GM18909 (cell line): Measurements from ENCODE around the gene TLL1.
A peak's percentile ranks its signal among the peaks of the same experiment; 100 is the strongest.

Experiments
- ATAC-seq: cut with Tn5 transposase; IDR thresholded peaks from one replicate; pipeline ENCODE4 v1.9.1; 2021; ENCODE audit warnings: mild to moderate bottlenecking; ENCODE audit not compliant: unreplicated experiment, poor library complexity

The TLL1 gene

DNA sequence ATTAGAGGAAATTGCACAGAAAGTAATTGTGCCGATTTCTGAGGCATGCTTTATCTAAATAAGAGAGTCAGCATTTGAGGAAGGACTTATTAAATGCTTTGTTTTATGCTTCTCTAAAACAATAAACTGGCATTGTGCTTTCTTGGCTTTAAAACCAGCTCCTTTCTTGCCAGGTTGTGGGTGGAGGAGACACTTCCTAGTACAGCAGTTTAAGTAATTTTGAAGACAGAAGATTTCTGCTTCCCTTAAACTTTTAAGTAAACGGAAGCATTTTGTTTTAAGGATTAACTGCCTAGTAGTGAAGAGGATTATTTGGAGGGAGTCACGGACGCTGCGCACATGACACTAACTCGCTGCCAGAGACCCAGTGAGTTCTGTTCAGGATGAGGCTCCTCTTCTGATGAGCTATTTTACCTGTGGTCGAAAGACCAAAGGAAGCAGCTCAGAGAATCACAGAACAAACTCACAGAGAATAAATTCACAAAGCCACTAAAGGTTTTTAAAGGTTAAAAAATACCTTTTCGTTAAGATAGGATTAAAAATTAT is 169.5 kb downstream of the TLL1 start:
- ATAC-seq, result no peak

- no peak for ATAC-seq
These were observed 170.8 kb downstream of the TLL1 start for GRCh38 chr4:166043801-166044200.

GRCh38 chr4:166044871-166045270 is 171.8 kb downstream of the TLL1 start:
- ATAC-seq, result peak; percentile 1

- ATAC-seq, result peak; percentile 89
These were observed 172.4 kb downstream of the TLL1 start for GRCh38 chr4:166045457-166045856.

GRCh38 chr4:166049036-166049435 is 176.0 kb downstream of the TLL1 start:
- no peak for ATAC-seq

GRCh38 chr4:166064721-166065120 is 191.7 kb downstream of the TLL1 start:
- ATAC-seq, result no peak

GRCh38 chr4:166065324-166065723 is 192.3 kb downstream of the TLL1 start:
- ATAC-seq, result no peak

- ATAC-seq, result no peak
These were observed 193.9 kb downstream of the TLL1 start for GRCh38 chr4:166066936-166067335.

- ATAC-seq, result no peak
These were observed 194.9 kb downstream of the TLL1 start for GRCh38 chr4:166067915-166068314.

DNA sequence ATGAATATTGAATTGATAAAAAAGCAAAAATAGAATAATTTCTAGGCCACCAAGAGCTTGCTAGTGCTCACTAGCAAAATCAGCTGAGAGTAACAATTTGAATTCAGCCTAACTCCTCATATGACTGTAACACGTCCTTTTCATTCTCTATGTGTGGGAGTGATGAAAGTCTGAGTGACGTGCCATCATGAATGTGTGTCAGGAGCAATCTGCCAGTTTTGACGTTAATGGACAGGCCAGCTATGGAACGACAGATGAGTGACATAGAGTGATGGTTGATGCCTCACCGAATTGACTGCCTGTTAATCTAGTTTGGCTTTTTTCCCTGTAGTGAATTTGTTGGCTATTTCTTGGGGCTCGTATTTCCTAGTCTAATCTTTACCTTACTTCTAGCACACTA is 200.7 kb downstream of the TLL1 start:
- ATAC-seq, result no peak

- ATAC-seq, result no peak
These were observed 202.6 kb downstream of the TLL1 start for GRCh38 chr4:166075599-166075998.

DNA sequence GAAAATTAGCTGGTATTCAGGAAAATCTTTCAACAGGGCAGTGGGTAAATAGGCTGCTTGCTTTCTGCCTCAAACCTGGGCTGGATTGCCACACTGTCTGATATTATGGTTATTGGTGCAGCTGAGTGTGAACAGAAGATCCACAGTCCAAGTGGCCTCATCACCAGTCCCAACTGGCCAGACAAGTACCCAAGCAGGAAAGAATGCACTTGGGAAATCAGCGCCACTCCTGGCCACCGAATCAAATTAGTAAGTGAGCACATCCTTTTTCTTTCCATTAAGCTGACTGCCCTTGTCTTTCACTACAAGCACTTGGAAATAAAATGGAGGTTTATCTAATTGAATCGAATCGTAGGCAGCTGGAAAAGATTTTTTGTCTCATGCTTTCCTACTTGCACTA is 204.7 kb downstream of the TLL1 start:
- ATAC-seq, result no peak

DNA sequence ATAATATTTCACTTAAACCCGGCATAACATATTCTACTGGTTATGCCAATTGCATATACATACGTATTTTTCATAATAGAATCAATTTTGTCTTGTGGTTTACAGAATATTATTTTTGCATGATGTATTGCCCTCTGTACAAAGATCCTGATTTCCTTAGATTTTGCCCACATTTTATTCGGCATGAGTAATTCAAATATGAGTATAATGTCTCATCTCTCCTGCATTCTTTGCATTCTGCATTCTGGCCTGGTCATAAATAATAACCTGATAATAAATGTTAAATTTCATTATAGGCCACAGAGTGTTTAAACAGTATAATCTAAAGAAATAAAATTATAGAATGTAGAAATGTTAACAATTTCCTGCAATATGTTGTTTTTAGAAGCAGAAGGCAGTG is 205.3 kb downstream of the TLL1 start:
- ATAC-seq, result no peak

DNA sequence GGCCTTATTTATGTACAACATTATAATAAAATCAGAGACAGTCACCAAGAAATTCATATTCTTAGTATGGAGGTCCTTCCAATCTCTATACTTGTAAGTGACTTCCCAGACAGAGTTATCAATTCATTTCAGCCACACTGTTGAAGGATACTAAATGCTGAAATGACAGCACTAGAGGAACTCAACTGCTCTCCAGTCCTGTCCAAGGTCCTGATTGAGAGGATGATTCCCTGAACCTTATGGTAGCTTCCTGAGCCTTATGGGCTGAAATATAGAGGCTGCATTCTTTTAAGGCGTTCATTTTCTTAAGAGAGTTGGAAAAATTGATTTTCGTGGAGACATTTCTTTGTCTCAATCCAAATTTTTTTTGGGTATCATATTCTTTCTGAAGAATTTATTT is 205.9 kb downstream of the TLL1 start:
- no peak for ATAC-seq

GRCh38 chr4:166087569-166087968 is 214.5 kb downstream of the TLL1 start:
- no peak for ATAC-seq

GRCh38 chr4:166088576-166088975 is 215.5 kb downstream of the TLL1 start:
- no peak for ATAC-seq

DNA sequence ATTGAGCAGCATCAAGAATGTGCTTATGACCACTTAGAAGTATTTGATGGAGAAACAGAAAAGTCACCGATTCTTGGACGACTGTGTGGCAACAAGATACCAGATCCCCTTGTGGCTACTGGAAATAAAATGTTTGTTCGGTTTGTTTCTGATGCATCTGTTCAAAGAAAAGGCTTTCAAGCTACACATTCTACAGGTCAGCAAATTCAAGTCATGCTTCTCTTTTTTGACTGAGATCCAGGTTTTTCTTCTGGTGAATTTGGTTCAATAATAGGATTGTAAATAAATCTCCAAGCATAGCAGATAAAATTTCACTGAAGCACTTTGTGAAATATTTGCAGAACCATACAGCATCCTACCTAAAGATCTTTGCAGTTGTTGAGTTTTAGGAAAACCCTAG is 218.1 kb downstream of the TLL1 start:
- no peak for ATAC-seq

DNA sequence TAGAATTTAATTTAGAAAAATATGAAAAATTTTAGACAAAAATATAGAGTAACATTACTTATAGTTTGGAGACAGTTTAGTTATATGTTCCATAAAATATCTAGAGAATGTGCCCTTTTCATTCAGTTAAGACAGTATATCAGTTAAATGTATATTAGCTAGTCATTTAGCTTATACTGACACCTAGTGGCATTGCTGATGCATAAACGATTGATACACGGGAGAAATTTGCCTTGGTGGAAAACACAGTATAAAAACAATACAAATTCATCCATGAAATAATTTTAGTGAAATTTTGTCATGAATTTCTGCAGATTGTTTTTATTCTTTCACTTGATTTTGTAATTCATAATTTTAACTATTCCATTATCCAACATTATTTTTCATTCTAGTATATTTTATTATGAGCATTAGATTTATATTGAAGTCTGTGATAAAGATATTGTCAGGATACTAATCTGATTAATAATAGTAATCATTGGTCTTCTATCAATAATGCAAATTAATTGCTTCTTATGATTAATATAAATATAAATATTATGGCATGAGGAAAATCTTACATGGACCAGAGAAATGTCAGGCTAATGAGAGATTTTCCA is 219.0 kb downstream of the TLL1 start:
- peak; percentile 93 for ATAC-seq

GRCh38 chr4:166092797-166093290 is 219.8 kb downstream of the TLL1 start:
- no peak for ATAC-seq

- ATAC-seq, result no peak
These were observed 231.6 kb downstream of the TLL1 start for GRCh38 chr4:166104623-166105022.

DNA sequence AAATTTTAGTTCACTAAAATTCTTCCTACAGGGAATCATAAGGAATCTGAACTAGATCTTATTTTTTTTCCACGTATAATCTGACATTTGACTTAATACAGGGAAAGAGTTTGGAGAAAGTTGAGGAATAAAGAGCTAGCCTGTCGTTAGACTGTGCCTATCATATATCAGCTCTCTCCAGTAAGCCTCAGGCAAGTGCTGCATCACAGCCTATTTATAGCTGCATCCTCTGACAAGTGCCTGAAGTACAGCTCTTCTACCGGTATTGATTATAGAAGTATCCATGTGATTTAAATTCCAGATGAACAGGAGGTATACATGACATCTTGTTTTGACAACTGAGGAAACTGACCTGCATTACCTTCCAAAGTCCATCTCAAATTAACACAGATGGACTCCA is 248.9 kb downstream of the TLL1 start:
- ATAC-seq, result no peak

DNA sequence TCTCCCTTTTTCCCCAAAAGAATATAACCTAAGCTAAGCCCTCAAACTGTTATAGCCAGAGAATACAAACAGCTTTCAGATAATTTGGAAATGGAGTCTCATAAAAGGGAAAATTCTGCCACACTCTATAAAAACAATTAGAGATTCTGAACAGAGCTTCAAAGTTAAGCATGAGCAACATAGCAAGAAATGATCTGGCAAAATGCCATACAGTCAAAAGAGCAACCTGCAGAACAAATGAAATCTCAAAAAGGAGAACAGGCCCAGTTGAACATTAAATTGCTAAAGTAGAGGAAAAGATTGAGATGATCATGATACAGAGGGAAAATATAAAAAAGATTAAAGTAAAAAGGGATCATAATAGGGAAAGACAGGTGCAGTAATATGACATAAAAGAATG is 250.5 kb downstream of the TLL1 start:
- ATAC-seq, result no peak
